ENCODE data around the gene TAF13. TPM values are rescaled to one million over a fixed set of nuclear protein-coding genes. Genes with fewer than 3 reads are reported as not detected.

The TAF13 gene
- total RNA-seq, 5 donors from 2014 or later (not counting 1 experiment from before 2014, with no cell fraction given) = 8.7 to 19.4 (median 9.7) TPM

- Histone ChIP-seq H3K4me3 (ENCODE audit: control insufficient read depth in 1 of 2, extremely low read depth in 1 of 2, low read length in 1 of 2) (peak overlapping the region in 1 of 2 donors; percentile 76), H3K9me3 (no peaks in the 10 kb centered on the region), H3K27ac (ENCODE audit: low read length) (no peak overlapping the region), H3K27me3 (replicated peaks in 1 of 2; ENCODE audit: control insufficient read depth in 2 of 2, extremely low read depth in 1 of 2, insufficient read depth in 2 of 2, low read length in 1 of 2) (no peaks in the 10 kb centered on the region), H3K4me1 (ENCODE audit: control insufficient read depth in 1 of 2, extremely low read depth in 1 of 2, insufficient read depth in 2 of 2, low read length in 2 of 2) (peaks cover 9 to 18% of the 10 kb centered on the region in 2 experiments), H3K36me3 (ENCODE audit: control insufficient read depth in 2 of 2, extremely low read depth in 1 of 2, insufficient read depth in 1 of 2, low read length in 1 of 2) (peaks cover 2 to 16% of the 10 kb centered on the region in 2 donors)
- CTCF ChIA-PET = interaction anchor here (0.7 to 1.3 kb wide), 4 partner anchors 11 to 87 kb away, joined by 3 to 5 read pairs (median 4); partner anchors contain the start of gene ELAPOR1 (in 1 of the 2)
- no peak for ATAC-seq (replicated peaks in 1 of 4)
- Mint-ChIP-seq H3K4me3 (peak overlapping the region; percentile 91 to 98 (median 94)), H3K36me3 (peaks cover 9% of the 10 kb centered on the region), H3K27ac (peak overlapping the region; percentile 23 to 98), H3K9me3 (no peaks in the 10 kb centered on the region), H3K27me3 (no peaks in the 10 kb centered on the region), H3K4me1 (peaks cover 29 to 37% (median 36%) of the 10 kb centered on the region in 3 donors)
- 77% methylated on average over 7 of the region's 31 CpGs for WGBS (ENCODE audit: insufficient coverage)
- POLR2A ChIA-PET = interaction anchor here (0.6 to 1.9 kb wide), 5 partner anchors 10 to 336 kb away, joined by 3 to 8 read pairs (median 4); partner anchors contain the start of gene WDR47 (in 1 of the 2)
- peak in 7 of 35 experiments; percentile 25 to 49 (median 34) for DNase-seq
Measured at GRCh38 chr1:109089242-109090015, 13.6 kb upstream of the TAF13 start.

- ATAC-seq (replicated peaks in 1 of 4) (no peak), DNase-seq (no peak)
- H3K4me3 ChIP-seq (ENCODE audit: control insufficient read depth in 1 of 2, extremely low read depth in 1 of 2, low read length in 1 of 2) = no peak overlapping the region
- CTCF ChIA-PET = interaction anchor here in 1 of 2 donors (0.8 kb wide), 1 partner anchor 27 kb away, joined by 3 read pairs; no protein-coding TSS in a partner anchor
- Mint-ChIP-seq H3K4me1 (peaks cover under 1 to 8% (median 6%) of the 10 kb centered on the region in 3 donors), H3K36me3 (no peaks in the 10 kb centered on the region), H3K9me3 (no peaks in the 10 kb centered on the region), H3K27ac (peak overlapping the region in 1 of 2 donors; percentile 28), H3K4me3 (no peak overlapping the region), H3K27me3 (no peaks in the 10 kb centered on the region)
- no peaks in the 10 kb centered on the region for H3K9me3 ChIP-seq
- POLR2A ChIA-PET = no interaction called here
- peaks cover 0 to 3% of the 10 kb centered on the region in 2 experiments for H3K4me1 ChIP-seq (ENCODE audit: control insufficient read depth in 1 of 2, extremely low read depth in 1 of 2, insufficient read depth in 2 of 2, low read length in 2 of 2)
- H3K27ac ChIP-seq (ENCODE audit: low read length) = no peak overlapping the region
- H3K27me3 ChIP-seq (replicated peaks in 1 of 2; ENCODE audit: control insufficient read depth in 2 of 2, extremely low read depth in 1 of 2, insufficient read depth in 2 of 2, low read length in 1 of 2) = no peaks in the 10 kb centered on the region
- no peaks in the 10 kb centered on the region for H3K36me3 ChIP-seq (ENCODE audit: control insufficient read depth in 2 of 2, extremely low read depth in 1 of 2, insufficient read depth in 1 of 2, low read length in 1 of 2)
- WGBS (ENCODE audit: insufficient coverage) = 90% methylated on average over 4 of the region's 13 CpGs
Measured at GRCh38 chr1:109084563-109085517, 9.0 kb upstream of the TAF13 start.

GRCh38 chr1:109083923-109084322, 8.1 kb upstream of the TAF13 start:
- CTCF ChIA-PET = interaction anchor here in 1 of 2 donors (0.8 kb wide), 1 partner anchor 27 kb away, joined by 3 read pairs; no protein-coding TSS in a partner anchor
- H3K27me3 Mint-ChIP-seq = no peaks in the 10 kb centered on the region

GRCh38 chr1:109083501-109083900, 7.7 kb upstream of the TAF13 start:
- POLR2A ChIA-PET = no interaction called here
- CTCF ChIA-PET = no interaction called here

More at GRCh38 chr1:109083923-109084322, 8.1 kb upstream of the TAF13 start:
- Mint-ChIP-seq H3K36me3 (no peaks in the 10 kb centered on the region), H3K4me3 (no peak overlapping the region), H3K4me1 (peaks cover 0 to under 1% (median 0%) of the 10 kb centered on the region in 3 donors), H3K9me3 (no peaks in the 10 kb centered on the region), H3K27ac (no peak overlapping the region)
- no peak for DNase-seq
- no peaks in the 10 kb centered on the region for H3K36me3 ChIP-seq (ENCODE audit: control insufficient read depth in 2 of 2, extremely low read depth in 1 of 2, insufficient read depth in 1 of 2, low read length in 1 of 2)
- WGBS (ENCODE audit: insufficient coverage) = no CpG with 5 or more reads among the region's 1 CpG
- no peak overlapping the region for H3K27ac ChIP-seq (ENCODE audit: low read length)
- H3K9me3 ChIP-seq = no peaks in the 10 kb centered on the region
- H3K4me1 ChIP-seq (ENCODE audit: control insufficient read depth in 1 of 2, extremely low read depth in 1 of 2, insufficient read depth in 2 of 2, low read length in 2 of 2) = no peaks in the 10 kb centered on the region
- POLR2A ChIA-PET = no interaction called here
- H3K27me3 ChIP-seq (replicated peaks in 1 of 2; ENCODE audit: control insufficient read depth in 2 of 2, extremely low read depth in 1 of 2, insufficient read depth in 2 of 2, low read length in 1 of 2) = no peaks in the 10 kb centered on the region
- no peak overlapping the region for H3K4me3 ChIP-seq (ENCODE audit: control insufficient read depth in 1 of 2, extremely low read depth in 1 of 2, low read length in 1 of 2)
- ATAC-seq (replicated peaks in 1 of 4) = no peak

GRCh38 chr1:109080441-109081082, 4.8 kb upstream of the TAF13 start:
- peaks cover 6 to 7% (median 6%) of the 10 kb centered on the region in 3 donors for H3K4me1 Mint-ChIP-seq
- H3K27ac Mint-ChIP-seq = no peak overlapping the region
- no peaks in the 10 kb centered on the region for H3K27me3 Mint-ChIP-seq
- no peak for DNase-seq
- no peaks in the 10 kb centered on the region for H3K9me3 Mint-ChIP-seq
- CTCF ChIA-PET = interaction anchor here in 1 of 2 donors (0.5 kb wide), 1 partner anchor 22 kb away, joined by 6 read pairs; no protein-coding TSS in a partner anchor
- H3K36me3 ChIP-seq (ENCODE audit: control insufficient read depth in 2 of 2, extremely low read depth in 1 of 2, insufficient read depth in 1 of 2, low read length in 1 of 2) = no peaks in the 10 kb centered on the region
- no peaks in the 10 kb centered on the region for H3K36me3 Mint-ChIP-seq
- POLR2A ChIA-PET = no interaction called here
- H3K4me3 ChIP-seq (ENCODE audit: control insufficient read depth in 1 of 2, extremely low read depth in 1 of 2, low read length in 1 of 2) = no peak overlapping the region
- no peaks in the 10 kb centered on the region for H3K27me3 ChIP-seq (replicated peaks in 1 of 2; ENCODE audit: control insufficient read depth in 2 of 2, extremely low read depth in 1 of 2, insufficient read depth in 2 of 2, low read length in 1 of 2)
- WGBS (ENCODE audit: insufficient coverage) = 90% methylated on average over 3 of the region's 5 CpGs
- H3K27ac ChIP-seq (ENCODE audit: low read length) = no peak overlapping the region
- H3K4me3 Mint-ChIP-seq = no peak overlapping the region
- H3K4me1 ChIP-seq (ENCODE audit: control insufficient read depth in 1 of 2, extremely low read depth in 1 of 2, insufficient read depth in 2 of 2, low read length in 2 of 2) = peaks cover 0 to 7% of the 10 kb centered on the region in 2 experiments
- ATAC-seq (replicated peaks in 1 of 4) = no peak
- no peaks in the 10 kb centered on the region for H3K9me3 ChIP-seq

More at GRCh38 chr1:109083501-109083900, 7.7 kb upstream of the TAF13 start:
- H3K27me3 Mint-ChIP-seq = no peaks in the 10 kb centered on the region
- no peak overlapping the region for H3K4me3 Mint-ChIP-seq
- Histone ChIP-seq H3K27ac (ENCODE audit: low read length) (no peak overlapping the region), H3K9me3 (no peaks in the 10 kb centered on the region), H3K36me3 (ENCODE audit: control insufficient read depth in 2 of 2, extremely low read depth in 1 of 2, insufficient read depth in 1 of 2, low read length in 1 of 2) (no peaks in the 10 kb centered on the region), H3K4me3 (ENCODE audit: control insufficient read depth in 1 of 2, extremely low read depth in 1 of 2, low read length in 1 of 2) (no peak overlapping the region), H3K27me3 (replicated peaks in 1 of 2; ENCODE audit: control insufficient read depth in 2 of 2, extremely low read depth in 1 of 2, insufficient read depth in 2 of 2, low read length in 1 of 2) (no peaks in the 10 kb centered on the region), H3K4me1 (ENCODE audit: control insufficient read depth in 1 of 2, extremely low read depth in 1 of 2, insufficient read depth in 2 of 2, low read length in 2 of 2) (no peaks in the 10 kb centered on the region)
- H3K36me3 Mint-ChIP-seq = no peaks in the 10 kb centered on the region
- no peak overlapping the region for H3K27ac Mint-ChIP-seq
- no peaks in the 10 kb centered on the region for H3K9me3 Mint-ChIP-seq
- H3K4me1 Mint-ChIP-seq = no peaks in the 10 kb centered on the region
- WGBS (ENCODE audit: insufficient coverage) = no CpG with 5 or more reads among the region's 3 CpGs
- ATAC-seq (replicated peaks in 1 of 4) = no peak
- no peak for DNase-seq

Measured in T-cell (primary cell).